ENCODE results near the gene GNAI3. TPM values are rescaled to one million over a fixed set of nuclear protein-coding genes. Genes with fewer than 3 reads are reported as not detected.

The GNAI3 gene
- total and polyA plus RNA-seq, 10 of the 15 experiments (the other 5 are each of a cell fraction or from before 2014, with no cell fraction given) = 5.9 to 13.8 (median 8.0) TPM

DNA sequence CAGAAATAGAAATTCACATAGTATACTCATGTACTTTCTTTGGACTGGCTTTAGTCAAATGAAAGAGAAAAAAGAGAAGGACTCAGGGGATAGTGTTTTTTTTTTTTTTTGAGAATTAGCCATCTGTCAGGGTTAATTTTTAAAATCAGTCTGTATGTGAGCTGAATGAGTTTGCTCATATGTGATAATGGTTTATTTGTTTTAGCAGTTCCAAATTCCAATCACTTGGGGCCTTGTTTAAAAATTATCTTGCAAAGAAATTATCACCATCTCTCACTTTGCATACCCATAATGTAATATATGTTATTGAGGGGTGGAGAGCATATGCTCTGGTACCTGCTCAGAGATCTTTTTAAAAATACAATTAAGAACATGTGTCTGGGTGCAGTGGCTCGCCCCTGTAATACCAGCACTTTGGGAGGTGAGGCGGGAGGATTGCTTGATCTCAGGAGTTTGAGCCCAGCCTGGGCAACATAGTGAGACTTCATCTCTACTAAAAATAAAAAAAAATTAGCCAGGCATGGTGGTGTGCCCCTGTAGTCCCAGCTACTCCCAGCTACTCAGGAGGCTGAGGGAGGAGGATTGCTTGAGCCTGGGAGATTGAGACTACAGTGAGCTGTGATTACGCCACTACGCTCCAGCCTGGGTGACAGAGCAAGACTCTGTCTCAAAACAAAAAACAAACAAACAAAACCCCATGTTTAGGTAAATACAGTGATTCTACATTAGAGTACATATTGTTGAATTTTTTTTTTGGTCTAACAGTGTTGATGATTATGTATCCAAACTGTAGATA is 19.7 kb downstream of the GNAI3 start:
- no peak overlapping the region for H2AFZ ChIP-seq (ENCODE audit: control insufficient read depth, low read depth, low read length)
- TF ChIP-seq PML (IDR thresholded peaks at IDR 0.05; ENCODE audit: low read length) (no peak), ZNF384 (IDR thresholded peaks at IDR 0.05; ENCODE audit: borderline replicate concordance, low read depth, low read length) (0 out of 2 replicates have a peak, but pooled peaks have one; percentile 9)
- no peak for FAIRE-seq
- no peak for DNase-seq (ENCODE audit: low read depth, low spot score)
- ChIA-PET CTCF (interaction anchor here (0.6 to 4.3 kb wide), 6 partner anchors 13 to 620 kb away, joined by 3 to 16 read pairs (median 3); partner anchors contain the start of gene GNAI3), RAD21 (ENCODE audit: unreplicated experiment) (interaction anchor here (1.3 kb wide), 1 partner anchor 72 kb away, joined by 4 read pairs; no protein-coding TSS in a partner anchor), SMC1A (ENCODE audit: uncharacterized antibody, unreplicated experiment) (interaction anchor here (1.3 to 2.4 kb wide), 2 partner anchors 9 to 19 kb away, joined by 4 to 12 read pairs; partner anchors contain the start of gene GNAI3), POLR2A (interaction anchor here (0.7 kb wide), 1 partner anchor 215 kb away, joined by 3 read pairs; no protein-coding TSS in a partner anchor)
- H3K27me3 ChIP-seq (replicated peaks in 1 of 2; ENCODE audit: control insufficient read depth in 2 of 2, insufficient read depth in 2 of 2, low read length in 1 of 2) = no peaks in the 10 kb centered on the region
- intact Hi-C loops (cut with micrococcal nuclease; ENCODE audit: unreplicated experiment) = no loop called here
- 100% methylated on average over 4 of the region's 4 CpGs for WGBS (ENCODE audit: insufficient coverage, insufficient replicate concordance, low lambda C conversion rate, missing lambda C conversion rate)
- in situ Hi-C loops (cut with MboI) = no loop called here
- H3K36me3 ChIP-seq (ENCODE audit: control insufficient read depth in 2 of 2, insufficient read depth in 2 of 2, low read length in 1 of 2) = peaks cover 0 to 4% of the 10 kb centered on the region in 2 experiments; a peak in 1 of 4 replicates
- BruUV-seq (replicated peaks) = no TSS peak
- no peak for ATAC-seq
- no peaks in the 10 kb centered on the region for H4K20me1 ChIP-seq (ENCODE audit: control insufficient read depth, insufficient read depth)
- H3K9ac ChIP-seq (ENCODE audit: control insufficient read depth, insufficient read depth, low read length) = no peak overlapping the region
- peaks cover 81% of the 10 kb centered on the region for H3K79me2 ChIP-seq (ENCODE audit: control insufficient read depth, insufficient read depth, low read length)
- H3K4me1 ChIP-seq (ENCODE audit: control insufficient read depth, insufficient read depth, low read length) = peaks cover 19% of the 10 kb centered on the region
- H3K4me2 ChIP-seq (ENCODE audit: control insufficient read depth, insufficient read depth) = no peak overlapping the region
- H3K27ac ChIP-seq (ENCODE audit: control insufficient read depth, insufficient read depth) = no peak overlapping the region
- H3K4me3 ChIP-seq = no peak overlapping the region
- no peaks in the 10 kb centered on the region for H3K9me3 ChIP-seq (replicated peaks; ENCODE audit: control insufficient read depth, insufficient read depth, low read length)

DNA sequence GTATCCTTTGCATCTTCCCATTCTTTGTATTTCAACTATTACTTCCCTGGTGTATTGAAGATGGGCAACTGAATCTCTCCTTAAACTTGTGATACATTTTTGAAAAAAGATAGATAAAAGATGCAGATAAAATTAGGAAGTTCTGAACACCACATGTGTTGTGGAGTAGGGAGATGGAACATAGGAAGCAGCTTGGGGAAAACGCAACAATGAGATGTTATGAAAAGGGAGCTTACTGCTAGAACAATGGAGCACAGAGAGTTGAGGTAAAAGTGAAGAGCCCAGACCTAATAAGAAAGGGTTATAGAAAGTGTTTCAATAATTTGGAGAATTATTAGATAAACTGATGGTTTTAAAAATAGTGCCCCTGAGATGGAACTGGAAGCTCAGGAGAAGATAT is 20.9 kb downstream of the GNAI3 start:
- SMC1A ChIA-PET (ENCODE audit: uncharacterized antibody, unreplicated experiment) = interaction anchor here (1.0 to 2.5 kb wide), 7 partner anchors 8 to 36 kb away, joined by 3 to 12 read pairs (median 4); partner anchors contain the start of gene GNAI3
- Histone ChIP-seq H3K4me2 (ENCODE audit: control insufficient read depth, insufficient read depth) (no peak overlapping the region), H3K4me1 (ENCODE audit: control insufficient read depth, insufficient read depth, low read length) (peaks cover 19% of the 10 kb centered on the region)

More for the DNA sequence above, 20.9 kb downstream of the GNAI3 start:
- intact Hi-C loops (cut with micrococcal nuclease; ENCODE audit: unreplicated experiment) (no loop called here), in situ Hi-C loops (cut with MboI) (no loop called here)
- no peaks in the 10 kb centered on the region for H3K9me3 ChIP-seq (replicated peaks; ENCODE audit: control insufficient read depth, insufficient read depth, low read length)
- ATAC-seq = no peak
- ChIA-PET CTCF (interaction anchor here (0.6 to 4.3 kb wide), 6 partner anchors 18 to 825 kb away, joined by 3 to 16 read pairs (median 4); no protein-coding TSS in a partner anchor), RAD21 (ENCODE audit: unreplicated experiment) (interaction anchor here (1.3 to 1.7 kb wide), 3 partner anchors 23 to 71 kb away, joined by 3 to 5 read pairs (median 4); no protein-coding TSS in a partner anchor), POLR2A (no interaction called here)
- H3K27ac ChIP-seq (ENCODE audit: control insufficient read depth, insufficient read depth) = no peak overlapping the region
- H2AFZ ChIP-seq (ENCODE audit: control insufficient read depth, low read depth, low read length) = no peak overlapping the region
- BruUV-seq (replicated peaks) = no TSS peak
- H3K79me2 ChIP-seq (ENCODE audit: control insufficient read depth, insufficient read depth, low read length) = peaks cover 71% of the 10 kb centered on the region
- no peak for TF ChIP-seq SMARCA5 (IDR thresholded peaks at IDR 0.05)
- TF ChIP-seq SMAD5 (IDR thresholded peaks at IDR 0.05; ENCODE audit: low read depth) = no peak
- no peak for TF ChIP-seq TCF3 (IDR thresholded peaks at IDR 0.05; ENCODE audit: borderline replicate concordance, insufficient read depth, low read depth, low read length)
- TF ChIP-seq, protein P1, sequence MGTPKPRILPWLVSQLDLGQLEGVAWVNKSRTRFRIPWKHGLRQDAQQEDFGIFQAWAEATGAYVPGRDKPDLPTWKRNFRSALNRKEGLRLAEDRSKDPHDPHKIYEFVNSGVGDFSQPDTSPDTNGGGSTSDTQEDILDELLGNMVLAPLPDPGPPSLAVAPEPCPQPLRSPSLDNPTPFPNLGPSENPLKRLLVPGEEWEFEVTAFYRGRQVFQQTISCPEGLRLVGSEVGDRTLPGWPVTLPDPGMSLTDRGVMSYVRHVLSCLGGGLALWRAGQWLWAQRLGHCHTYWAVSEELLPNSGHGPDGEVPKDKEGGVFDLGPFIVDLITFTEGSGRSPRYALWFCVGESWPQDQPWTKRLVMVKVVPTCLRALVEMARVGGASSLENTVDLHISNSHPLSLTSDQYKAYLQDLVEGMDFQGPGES (IDR thresholded peaks at IDR 0.05) = no peak
- TF ChIP-seq DPF2 (IDR thresholded peaks at IDR 0.05) = no peak
- no peak for TF ChIP-seq BCL11A (IDR thresholded peaks at IDR 0.05; ENCODE audit: low read depth, low read length)
- TF ChIP-seq SMAD1 (IDR thresholded peaks at IDR 0.05; ENCODE audit: low read depth, partially characterized antibody) = no peak
- no peak for TF ChIP-seq STAT3 (IDR thresholded peaks at IDR 0.05; ENCODE audit: low read depth, low read length)
- no peak for TF ChIP-seq NR2F1 (conservative IDR thresholded peaks at IDR 0.05)
- TF ChIP-seq RELA (IDR thresholded peaks at IDR 0.05; ENCODE audit: borderline replicate concordance, partially characterized antibody) = no peak
- no peak overlapping the region for H3K4me3 ChIP-seq
- no peak overlapping the region for H3K9ac ChIP-seq (ENCODE audit: control insufficient read depth, insufficient read depth, low read length)
- no peak for DNase-seq (ENCODE audit: low read depth, low spot score)
- no peaks in the 10 kb centered on the region for H3K27me3 ChIP-seq (replicated peaks in 1 of 2; ENCODE audit: control insufficient read depth in 2 of 2, insufficient read depth in 2 of 2, low read length in 1 of 2)
- no peaks in the 10 kb centered on the region for H4K20me1 ChIP-seq (ENCODE audit: control insufficient read depth, insufficient read depth)
- H3K36me3 ChIP-seq (ENCODE audit: control insufficient read depth in 2 of 2, insufficient read depth in 2 of 2, low read length in 1 of 2) = peaks cover 0 to 4% of the 10 kb centered on the region in 2 experiments; a peak in 1 of 4 replicates
- FAIRE-seq = no peak
- 96% methylated on average over 1 of the region's 1 CpG for WGBS (ENCODE audit: insufficient coverage, insufficient replicate concordance, low lambda C conversion rate, missing lambda C conversion rate)
